Effector memory CD8-positive, alpha-beta T cell (primary cell): ENCODE data around the gene TRPM4.
A peak's percentile ranks its signal among the peaks of the same experiment; 100 is the strongest.
"Not testable (repeated sequence)": the region's sequence is repeated elsewhere in the genome, so short reads cannot be mapped to it uniquely, and the experiment has no call there.

Experiments used
- ATAC-seq: fragments of 150-1000 bp; cut with Tn5 transposase; replicated peaks from 2 replicates; pipeline ENCODE4 v1.10.0; 2021; ENCODE audit warnings: mild to moderate bottlenecking, moderate library complexity
- DNase-seq, 3 experiments: peaks; one replicate each; pipeline ENCODE4 v3.0.0; 2021
- H3K27ac Mint-ChIP-seq, 2 donors: one replicate each; pipeline ENCODE4 v1.8.0; 2022; ENCODE audit warnings: mild to moderate bottlenecking in 2 of 2, mixed read lengths in 2 of 2, moderate library complexity in 2 of 2
- H3K27me3 Mint-ChIP-seq, 2 donors: one replicate each; pipeline ENCODE4 v1.8.0; 2022; ENCODE audit warnings: mixed read lengths in 2 of 2
- H3K36me3 Mint-ChIP-seq: one replicate; pipeline ENCODE4 v1.8.0; 2022; ENCODE audit warnings: mild to moderate bottlenecking, moderate library complexity, mixed read lengths; ENCODE audit not compliant: insufficient read depth
- H3K4me1 Mint-ChIP-seq, 2 donors: one replicate each; pipeline ENCODE4 v1.8.0; 2022; ENCODE audit warnings: low read depth in 2 of 2, mixed read lengths in 2 of 2
- H3K4me3 Mint-ChIP-seq, 2 donors: one replicate each; pipeline ENCODE4 v1.8.0; 2022; ENCODE audit warnings: mild to moderate bottlenecking in 2 of 2, mixed read lengths in 2 of 2, moderate library complexity in 2 of 2
- H3K9me3 Mint-ChIP-seq, 2 donors: one replicate each; pipeline ENCODE4 v1.8.0; 2022; ENCODE audit warnings: mixed read lengths in 2 of 2

TRPM4 gene

GRCh38 chr19:49222528-49222927 lies 64.9 kb downstream of the TRPM4 start:
- DNase-seq (no peak), ATAC-seq (no peak)
- no peak overlapping the region for H3K4me3 Mint-ChIP-seq
- H3K27ac Mint-ChIP-seq = no peak overlapping the region
- H3K36me3 Mint-ChIP-seq = no peaks in the 10 kb centered on the region
- H3K9me3 Mint-ChIP-seq = no peaks in the 10 kb centered on the region
- peaks cover 3 to 5% of the 10 kb centered on the region in 2 donors for H3K4me1 Mint-ChIP-seq
- H3K27me3 Mint-ChIP-seq = peaks cover 10 to 35% of the 10 kb centered on the region in 2 donors

GRCh38 chr19:49223472-49223871 lies 65.9 kb downstream of the TRPM4 start:
- DNase-seq (no peak), ATAC-seq (no peak)
- H3K27ac Mint-ChIP-seq = peak overlapping the region in 1 of 2 donors; percentile 29
- no peak overlapping the region for H3K4me3 Mint-ChIP-seq
- peaks cover 3 to 5% of the 10 kb centered on the region in 2 donors for H3K4me1 Mint-ChIP-seq
- no peaks in the 10 kb centered on the region for H3K36me3 Mint-ChIP-seq
- no peaks in the 10 kb centered on the region for H3K9me3 Mint-ChIP-seq
- peaks cover 10 to 30% of the 10 kb centered on the region in 2 donors for H3K27me3 Mint-ChIP-seq

- not testable (repeated sequence) for H3K9me3 Mint-ChIP-seq, H3K36me3 Mint-ChIP-seq, H3K4me1 Mint-ChIP-seq, DNase-seq, H3K27ac Mint-ChIP-seq, H3K4me3 Mint-ChIP-seq, ATAC-seq
- peaks cover 10 to 30% of the 10 kb centered on the region in 2 donors for H3K27me3 Mint-ChIP-seq
These were observed 66.8 kb downstream of the TRPM4 start for GRCh38 chr19:49224441-49224840.

GRCh38 chr19:49224879-49225278 lies 67.3 kb downstream of the TRPM4 start:
- ATAC-seq (no peak), DNase-seq (no peak)

GRCh38 chr19:49229416-49229815 lies 71.8 kb downstream of the TRPM4 start:
- peaks cover 10 to 11% of the 10 kb centered on the region in 2 donors for H3K4me1 Mint-ChIP-seq
- H3K4me3 Mint-ChIP-seq = no peak overlapping the region
- no peaks in the 10 kb centered on the region for H3K9me3 Mint-ChIP-seq
- peaks cover 4% of the 10 kb centered on the region for H3K36me3 Mint-ChIP-seq
- H3K27ac Mint-ChIP-seq = no peak overlapping the region
- H3K27me3 Mint-ChIP-seq = peaks cover 13 to 19% of the 10 kb centered on the region in 2 donors
- DNase-seq (no peak), ATAC-seq (no peak)

More at GRCh38 chr19:49224879-49225278, 67.3 kb downstream of the TRPM4 start:
- Mint-ChIP-seq H3K27ac (no peak overlapping the region), H3K27me3 (peaks cover 10 to 30% of the 10 kb centered on the region in 2 donors), H3K36me3 (no peaks in the 10 kb centered on the region), H3K4me3 (no peak overlapping the region), H3K4me1 (peaks cover 3 to 5% of the 10 kb centered on the region in 2 donors), H3K9me3 (no peaks in the 10 kb centered on the region)

- H3K9me3 Mint-ChIP-seq = no peaks in the 10 kb centered on the region
- H3K4me1 Mint-ChIP-seq = peaks cover 6 to 7% of the 10 kb centered on the region in 2 donors
- DNase-seq (peak in 1 of 3 experiments; percentile 13), ATAC-seq (peak; percentile 84)
- H3K4me3 Mint-ChIP-seq = peak overlapping the region in 1 of 2 donors; percentile 51
- peaks cover 12 to 19% of the 10 kb centered on the region in 2 donors for H3K27me3 Mint-ChIP-seq
- peak overlapping the region in 1 of 2 donors; percentile 62 for H3K27ac Mint-ChIP-seq
- H3K36me3 Mint-ChIP-seq = peaks cover 4% of the 10 kb centered on the region
These were observed 73.8 kb downstream of the TRPM4 start for GRCh38 chr19:49231389-49231788.

- no peak for DNase-seq
- Mint-ChIP-seq H3K4me1 (peaks cover 6 to 7% of the 10 kb centered on the region in 2 donors), H3K9me3 (no peaks in the 10 kb centered on the region), H3K4me3 (peak overlapping the region in 1 of 2 donors; percentile 51), H3K27me3 (peaks cover 11 to 19% of the 10 kb centered on the region in 2 donors), H3K27ac (peak overlapping the region in 1 of 2 donors; percentile 62), H3K36me3 (peaks cover 4% of the 10 kb centered on the region)
- peak; percentile 70 for ATAC-seq
These were observed 74.2 kb downstream of the TRPM4 start for GRCh38 chr19:49231804-49232203.

- H3K36me3 Mint-ChIP-seq = peaks cover 4% of the 10 kb centered on the region
- DNase-seq = no peak
- no peak for ATAC-seq
- H3K4me1 Mint-ChIP-seq = peaks cover 6 to 7% of the 10 kb centered on the region in 2 donors
- H3K9me3 Mint-ChIP-seq = no peaks in the 10 kb centered on the region
- H3K27ac Mint-ChIP-seq = no peak overlapping the region
- no peak overlapping the region for H3K4me3 Mint-ChIP-seq
- peaks cover 11 to 19% of the 10 kb centered on the region in 2 donors for H3K27me3 Mint-ChIP-seq
These were observed 75.6 kb downstream of the TRPM4 start for GRCh38 chr19:49233163-49233562.

GRCh38 chr19:49241769-49242168 lies 84.2 kb downstream of the TRPM4 start:
- H3K27ac Mint-ChIP-seq = no peak overlapping the region

GRCh38 chr19:49243129-49243528 lies 85.5 kb downstream of the TRPM4 start:
- H3K4me1 Mint-ChIP-seq = no peaks in the 10 kb centered on the region
- no peak for DNase-seq
- no peaks in the 10 kb centered on the region for H3K9me3 Mint-ChIP-seq
- H3K27me3 Mint-ChIP-seq = peaks cover 0 to 21% of the 10 kb centered on the region in 2 donors
- H3K36me3 Mint-ChIP-seq = no peaks in the 10 kb centered on the region
- no peak overlapping the region for H3K4me3 Mint-ChIP-seq
- no peak overlapping the region for H3K27ac Mint-ChIP-seq
- no peak for ATAC-seq

More at GRCh38 chr19:49241769-49242168, 84.2 kb downstream of the TRPM4 start:
- no peak for DNase-seq
- ATAC-seq = no peak
- Mint-ChIP-seq H3K4me1 (no peaks in the 10 kb centered on the region), H3K36me3 (no peaks in the 10 kb centered on the region), H3K4me3 (no peak overlapping the region), H3K9me3 (no peaks in the 10 kb centered on the region), H3K27me3 (peaks cover 0 to 21% of the 10 kb centered on the region in 2 donors)

- no peaks in the 10 kb centered on the region for H3K4me1 Mint-ChIP-seq
- no peak for DNase-seq
- H3K4me3 Mint-ChIP-seq = no peak overlapping the region
- peaks cover 0 to 21% of the 10 kb centered on the region in 2 donors for H3K27me3 Mint-ChIP-seq
- H3K27ac Mint-ChIP-seq = no peak overlapping the region
- no peak for ATAC-seq
- H3K9me3 Mint-ChIP-seq = no peaks in the 10 kb centered on the region
- H3K36me3 Mint-ChIP-seq = no peaks in the 10 kb centered on the region
These were observed 86.1 kb downstream of the TRPM4 start for GRCh38 chr19:49243726-49244125.

- ATAC-seq = no peak
- H3K4me3 Mint-ChIP-seq = no peak overlapping the region
- DNase-seq = no peak
- H3K27ac Mint-ChIP-seq = no peak overlapping the region
- no peaks in the 10 kb centered on the region for H3K36me3 Mint-ChIP-seq
- no peaks in the 10 kb centered on the region for H3K9me3 Mint-ChIP-seq
- peaks cover 0 to 22% of the 10 kb centered on the region in 2 donors for H3K27me3 Mint-ChIP-seq
- no peaks in the 10 kb centered on the region for H3K4me1 Mint-ChIP-seq
These were observed 86.7 kb downstream of the TRPM4 start for GRCh38 chr19:49244256-49244655.

GRCh38 chr19:49247676-49248075 lies 90.1 kb downstream of the TRPM4 start:
- no peak overlapping the region for H3K4me3 Mint-ChIP-seq
- H3K9me3 Mint-ChIP-seq = no peaks in the 10 kb centered on the region
- ATAC-seq (no peak), DNase-seq (no peak)
- no peak overlapping the region for H3K27ac Mint-ChIP-seq
- H3K27me3 Mint-ChIP-seq = peaks cover 22 to 45% of the 10 kb centered on the region in 2 donors
- H3K4me1 Mint-ChIP-seq = no peaks in the 10 kb centered on the region
- H3K36me3 Mint-ChIP-seq = peaks cover 3% of the 10 kb centered on the region

- no peak for DNase-seq
- Mint-ChIP-seq H3K4me3 (no peak overlapping the region), H3K27ac (no peak overlapping the region), H3K36me3 (peaks cover 3% of the 10 kb centered on the region), H3K9me3 (no peaks in the 10 kb centered on the region), H3K27me3 (peaks cover 35 to 51% of the 10 kb centered on the region in 2 donors), H3K4me1 (no peaks in the 10 kb centered on the region)
- ATAC-seq = no peak
These were observed 92.3 kb downstream of the TRPM4 start for GRCh38 chr19:49249933-49250332.
